GM23338 (cell line): Measurements from ENCODE around the gene BCL2L15. TPM values are rescaled to one million over a fixed set of nuclear protein-coding genes. Genes with fewer than 3 reads are reported as not detected.

Experiments
- ATAC-seq: fragments of 200-7000 bp; cut with Tn5 transposase; 3 replicates; pipeline ENCODE4 v1.9.1; 2020
- DNase-seq: peaks from one replicate; pipeline ENCODE4 v3.0.0-alpha.2; 2015; ENCODE audit warnings: low spot score
- H2AFZ ChIP-seq: fragments of 200-600 bp; sonication (generic); 2 replicates; pipeline ENCODE4 v1.8.0; 2016; ENCODE audit warnings: antibody characterized with exemption, mild to moderate bottlenecking, moderate library complexity
- H3F3A ChIP-seq: fragments of 200-600 bp; sonication (generic); replicated peaks from 2 replicates; pipeline ENCODE4 v1.8.0; 2017; ENCODE audit warnings: antibody characterized with exemption, mixed run types, low read depth
- H3K27ac ChIP-seq: fragments of 200-600 bp; sonication (generic); 2 replicates; pipeline ENCODE4 v1.6.1; 2016; ENCODE audit warnings: low read depth
- H3K27me3 ChIP-seq: fragments of 200-600 bp; sonication (generic); 2 replicates; pipeline ENCODE4 v1.8.0; 2016; ENCODE audit warnings: mild to moderate bottlenecking, mixed run types, moderate library complexity; ENCODE audit not compliant: insufficient read depth
- H3K36me3 ChIP-seq: fragments of 200-600 bp; sonication (generic); 2 replicates; pipeline ENCODE4 v1.8.0; 2016; ENCODE audit warnings: mild to moderate bottlenecking; ENCODE audit not compliant: insufficient read depth
- H3K4me1 ChIP-seq: fragments of 200-600 bp; sonication (generic); 2 replicates; pipeline ENCODE4 v1.8.0; 2016; ENCODE audit warnings: mild to moderate bottlenecking, moderate library complexity; ENCODE audit not compliant: insufficient read depth
- H3K4me2 ChIP-seq: fragments of 200-600 bp; sonication (generic); 2 replicates; pipeline ENCODE4 v1.7.1; 2017; ENCODE audit warnings: mixed run types
- H3K4me3 ChIP-seq: fragments of 200-600 bp; sonication (generic); 2 replicates; pipeline ENCODE4 v1.6.1; 2016; ENCODE audit warnings: mixed run types
- H3K79me2 ChIP-seq: fragments of 200-600 bp; sonication (generic); replicated peaks from 2 replicates; pipeline ENCODE4 v1.8.0; 2017; ENCODE audit warnings: mild to moderate bottlenecking; ENCODE audit not compliant: insufficient read depth
- H3K9me2 ChIP-seq: fragments of 200-600 bp; sonication (generic); 2 replicates; pipeline ENCODE4 v1.8.0; 2017; ENCODE audit not compliant: insufficient read depth
- H4K20me1 ChIP-seq: fragments of 200-600 bp; sonication (generic); replicated peaks from 2 replicates; pipeline ENCODE4 v1.8.0; 2017; ENCODE audit warnings: mild to moderate bottlenecking; ENCODE audit not compliant: insufficient read depth
- H3K27ac Mint-ChIP-seq: 2 replicates; pipeline ENCODE4 v1.8.0; 2020; ENCODE audit warnings: inconsistent platforms, mild to moderate bottlenecking, moderate library complexity, mixed read lengths
- H3K27me3 Mint-ChIP-seq: 3 replicates; pipeline ENCODE4 v1.8.0; 2022; ENCODE audit warnings: low read depth, mild to moderate bottlenecking, moderate library complexity, mixed read lengths, inconsistent platforms; ENCODE audit not compliant: insufficient read depth, poor library complexity
- H3K36me3 Mint-ChIP-seq: 3 replicates; pipeline ENCODE4 v1.8.0; 2021; ENCODE audit warnings: low read depth, mild to moderate bottlenecking, inconsistent platforms, moderate library complexity, mixed read lengths
- H3K4me1 Mint-ChIP-seq: 3 replicates; pipeline ENCODE4 v1.8.0; 2020; ENCODE audit warnings: mild to moderate bottlenecking, inconsistent platforms, mixed read lengths
- H3K4me3 Mint-ChIP-seq: 3 replicates; pipeline ENCODE4 v1.8.0; 2021; ENCODE audit warnings: moderate library complexity, mild to moderate bottlenecking, inconsistent platforms, mixed read lengths
- H3K9me3 Mint-ChIP-seq: 3 replicates; pipeline ENCODE4 v1.8.0; 2020; ENCODE audit warnings: moderate library complexity, mild to moderate bottlenecking, inconsistent platforms, mixed read lengths
- CREB1 ChIP-seq: fragments of 250-450 bp; sonication (Bioruptor Pico); IDR thresholded peaks from 2 replicates; pipeline ENCODE4 v1.5.0; 2020; ENCODE audit warnings: low read depth, mild to moderate bottlenecking, moderate library complexity
- EZH2 ChIP-seq: fragments of 200-600 bp; sonication (generic); IDR thresholded peaks from one replicate; pipeline ENCODE4 v1.8.0; 2017; ENCODE audit warnings: antibody characterized with exemption, mild to moderate bottlenecking, low read depth; ENCODE audit not compliant: unreplicated experiment
- EZH2phosphoT487 ChIP-seq: fragments of 200-600 bp; sonication (generic); IDR thresholded peaks from one replicate; pipeline ENCODE4 v1.8.1; 2018; ENCODE audit warnings: antibody characterized with exemption; ENCODE audit not compliant: unreplicated experiment
- JUNB ChIP-seq: IDR thresholded peaks from one replicate; pipeline ENCODE4 v1.6.1; 2016; ENCODE audit warnings: antibody characterized with exemption; ENCODE audit not compliant: unreplicated experiment
- NANOG ChIP-seq: IDR thresholded peaks from 2 replicates; pipeline ENCODE4 v1.6.1; 2016; ENCODE audit warnings: antibody characterized with exemption, borderline replicate concordance
- POLR2AphosphoS5 ChIP-seq: IDR thresholded peaks from 2 replicates; pipeline ENCODE4 v1.6.1; 2016; ENCODE audit warnings: antibody characterized with exemption, low read depth
- STAT1 ChIP-seq: IDR thresholded peaks from one replicate; pipeline ENCODE4 v1.6.1; 2016; ENCODE audit warnings: antibody characterized with exemption; ENCODE audit not compliant: unreplicated experiment
- ZNF114 ChIP-seq: fragments of 250-450 bp; sonication (Bioruptor Pico); IDR thresholded peaks from 2 replicates; pipeline ENCODE4 v1.5.0; 2020; ENCODE audit warnings: mild to moderate bottlenecking, moderate library complexity
- ZNF331 ChIP-seq: fragments of 250-450 bp; sonication (Bioruptor Pico); IDR thresholded peaks from 2 replicates; pipeline ENCODE4 v1.5.0; 2020; ENCODE audit warnings: low read depth, mild to moderate bottlenecking, moderate library complexity
- polyA plus RNA-seq: library from polyadenylated mRNA; unstranded; fragments of >200 nt; fragmentation: Nextera tagmentation; extraction: Ambion mirVana; gene quantifications from 2 replicates; pipeline ENCODE4 v1.2.1, GENCODE V29; 2016
- total RNA-seq: library from RNA; depleted of rRNA; stranded (reverse); fragments of >200 nt; shearing (Covaris generic); gene quantifications from 2 replicates; pipeline ENCODE4 v1.2.3, GENCODE V29; 2014
- TF ChIP-seq, protein P1 (sequence below), 2 experiments: fragments of 200-600 bp in 1 of 2; sonication (generic) in 1 of 2; conservative IDR thresholded peaks; 2 replicates each; pipeline versions ENCODE4 v1.5.1 to v1.6.1; 2016 to 2017; ENCODE audit warnings: antibody characterized with exemption in 2 of 2, low read depth in 2 of 2, mild to moderate bottlenecking in 2 of 2, moderate library complexity in 1 of 2
- TF ChIP-seq, protein P2 (sequence below): IDR thresholded peaks from one replicate; pipeline ENCODE4 v1.6.1; 2018; ENCODE audit warnings: antibody characterized with exemption; ENCODE audit not compliant: unreplicated experiment
- TF ChIP-seq, protein P3 (sequence below): IDR thresholded peaks from 2 replicates; pipeline ENCODE4 v1.6.1; 2016; ENCODE audit warnings: antibody characterized with exemption
- TF ChIP-seq, protein P4 (sequence below): fragments of 250-450 bp; sonication (Bioruptor Pico); IDR thresholded peaks from 2 replicates; pipeline ENCODE4 v1.5.0; 2020; ENCODE audit warnings: mild to moderate bottlenecking, moderate library complexity

Gene BCL2L15
- total and polyA plus RNA-seq, 2 experiments from 2014 or later: not detected

DNA sequence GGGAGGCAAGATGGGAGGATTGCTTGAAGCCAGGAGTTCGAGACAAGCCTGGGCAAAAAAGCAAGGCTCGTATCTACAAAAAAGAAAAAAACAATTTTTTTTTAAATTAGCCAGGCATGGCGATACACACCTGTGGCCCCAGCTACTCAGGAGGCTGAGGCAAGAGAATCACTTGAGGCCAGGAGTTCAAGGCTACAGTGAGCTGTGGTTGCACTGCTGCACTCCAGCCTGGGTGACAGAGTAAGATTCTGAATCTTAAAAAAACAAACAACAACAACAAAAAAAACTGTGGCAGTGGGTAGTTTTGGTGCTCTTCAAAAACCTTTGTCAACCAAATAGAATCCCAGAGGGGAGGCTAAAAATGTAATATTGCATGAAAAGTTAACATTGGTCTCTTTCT is 16.6 kb downstream of the BCL2L15 start:
- H3K79me2 ChIP-seq: no peaks in the 10 kb centered on the region
- DNase-seq (no peak), ATAC-seq (no peak)
- no peaks in the 10 kb centered on the region for H3K36me3 ChIP-seq
- H3K27me3 ChIP-seq: no peaks in the 10 kb centered on the region
- TF ChIP-seq NANOG: no peak
- no peak for TF ChIP-seq JUNB
- TF ChIP-seq ZNF331: no peak
- no peak for TF ChIP-seq POLR2AphosphoS5
- TF ChIP-seq STAT1: no peak
- no peak for TF ChIP-seq EZH2
- TF ChIP-seq, protein P1, sequence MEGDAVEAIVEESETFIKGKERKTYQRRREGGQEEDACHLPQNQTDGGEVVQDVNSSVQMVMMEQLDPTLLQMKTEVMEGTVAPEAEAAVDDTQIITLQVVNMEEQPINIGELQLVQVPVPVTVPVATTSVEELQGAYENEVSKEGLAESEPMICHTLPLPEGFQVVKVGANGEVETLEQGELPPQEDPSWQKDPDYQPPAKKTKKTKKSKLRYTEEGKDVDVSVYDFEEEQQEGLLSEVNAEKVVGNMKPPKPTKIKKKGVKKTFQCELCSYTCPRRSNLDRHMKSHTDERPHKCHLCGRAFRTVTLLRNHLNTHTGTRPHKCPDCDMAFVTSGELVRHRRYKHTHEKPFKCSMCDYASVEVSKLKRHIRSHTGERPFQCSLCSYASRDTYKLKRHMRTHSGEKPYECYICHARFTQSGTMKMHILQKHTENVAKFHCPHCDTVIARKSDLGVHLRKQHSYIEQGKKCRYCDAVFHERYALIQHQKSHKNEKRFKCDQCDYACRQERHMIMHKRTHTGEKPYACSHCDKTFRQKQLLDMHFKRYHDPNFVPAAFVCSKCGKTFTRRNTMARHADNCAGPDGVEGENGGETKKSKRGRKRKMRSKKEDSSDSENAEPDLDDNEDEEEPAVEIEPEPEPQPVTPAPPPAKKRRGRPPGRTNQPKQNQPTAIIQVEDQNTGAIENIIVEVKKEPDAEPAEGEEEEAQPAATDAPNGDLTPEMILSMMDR (conservative IDR thresholded peaks at IDR 0.05; ENCODE audit: low read depth in 2 of 2): no peak
- TF ChIP-seq CREB1: no peak
- TF ChIP-seq, protein P2, sequence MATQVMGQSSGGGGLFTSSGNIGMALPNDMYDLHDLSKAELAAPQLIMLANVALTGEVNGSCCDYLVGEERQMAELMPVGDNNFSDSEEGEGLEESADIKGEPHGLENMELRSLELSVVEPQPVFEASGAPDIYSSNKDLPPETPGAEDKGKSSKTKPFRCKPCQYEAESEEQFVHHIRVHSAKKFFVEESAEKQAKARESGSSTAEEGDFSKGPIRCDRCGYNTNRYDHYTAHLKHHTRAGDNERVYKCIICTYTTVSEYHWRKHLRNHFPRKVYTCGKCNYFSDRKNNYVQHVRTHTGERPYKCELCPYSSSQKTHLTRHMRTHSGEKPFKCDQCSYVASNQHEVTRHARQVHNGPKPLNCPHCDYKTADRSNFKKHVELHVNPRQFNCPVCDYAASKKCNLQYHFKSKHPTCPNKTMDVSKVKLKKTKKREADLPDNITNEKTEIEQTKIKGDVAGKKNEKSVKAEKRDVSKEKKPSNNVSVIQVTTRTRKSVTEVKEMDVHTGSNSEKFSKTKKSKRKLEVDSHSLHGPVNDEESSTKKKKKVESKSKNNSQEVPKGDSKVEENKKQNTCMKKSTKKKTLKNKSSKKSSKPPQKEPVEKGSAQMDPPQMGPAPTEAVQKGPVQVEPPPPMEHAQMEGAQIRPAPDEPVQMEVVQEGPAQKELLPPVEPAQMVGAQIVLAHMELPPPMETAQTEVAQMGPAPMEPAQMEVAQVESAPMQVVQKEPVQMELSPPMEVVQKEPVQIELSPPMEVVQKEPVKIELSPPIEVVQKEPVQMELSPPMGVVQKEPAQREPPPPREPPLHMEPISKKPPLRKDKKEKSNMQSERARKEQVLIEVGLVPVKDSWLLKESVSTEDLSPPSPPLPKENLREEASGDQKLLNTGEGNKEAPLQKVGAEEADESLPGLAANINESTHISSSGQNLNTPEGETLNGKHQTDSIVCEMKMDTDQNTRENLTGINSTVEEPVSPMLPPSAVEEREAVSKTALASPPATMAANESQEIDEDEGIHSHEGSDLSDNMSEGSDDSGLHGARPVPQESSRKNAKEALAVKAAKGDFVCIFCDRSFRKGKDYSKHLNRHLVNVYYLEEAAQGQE: no peak
- no peak for TF ChIP-seq EZH2phosphoT487
- TF ChIP-seq ZNF114 (CRISPR knock-in tag): no peak
- TF ChIP-seq, protein P3, sequence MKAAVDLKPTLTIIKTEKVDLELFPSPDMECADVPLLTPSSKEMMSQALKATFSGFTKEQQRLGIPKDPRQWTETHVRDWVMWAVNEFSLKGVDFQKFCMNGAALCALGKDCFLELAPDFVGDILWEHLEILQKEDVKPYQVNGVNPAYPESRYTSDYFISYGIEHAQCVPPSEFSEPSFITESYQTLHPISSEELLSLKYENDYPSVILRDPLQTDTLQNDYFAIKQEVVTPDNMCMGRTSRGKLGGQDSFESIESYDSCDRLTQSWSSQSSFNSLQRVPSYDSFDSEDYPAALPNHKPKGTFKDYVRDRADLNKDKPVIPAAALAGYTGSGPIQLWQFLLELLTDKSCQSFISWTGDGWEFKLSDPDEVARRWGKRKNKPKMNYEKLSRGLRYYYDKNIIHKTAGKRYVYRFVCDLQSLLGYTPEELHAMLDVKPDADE: no peak
- TF ChIP-seq, protein P4, sequence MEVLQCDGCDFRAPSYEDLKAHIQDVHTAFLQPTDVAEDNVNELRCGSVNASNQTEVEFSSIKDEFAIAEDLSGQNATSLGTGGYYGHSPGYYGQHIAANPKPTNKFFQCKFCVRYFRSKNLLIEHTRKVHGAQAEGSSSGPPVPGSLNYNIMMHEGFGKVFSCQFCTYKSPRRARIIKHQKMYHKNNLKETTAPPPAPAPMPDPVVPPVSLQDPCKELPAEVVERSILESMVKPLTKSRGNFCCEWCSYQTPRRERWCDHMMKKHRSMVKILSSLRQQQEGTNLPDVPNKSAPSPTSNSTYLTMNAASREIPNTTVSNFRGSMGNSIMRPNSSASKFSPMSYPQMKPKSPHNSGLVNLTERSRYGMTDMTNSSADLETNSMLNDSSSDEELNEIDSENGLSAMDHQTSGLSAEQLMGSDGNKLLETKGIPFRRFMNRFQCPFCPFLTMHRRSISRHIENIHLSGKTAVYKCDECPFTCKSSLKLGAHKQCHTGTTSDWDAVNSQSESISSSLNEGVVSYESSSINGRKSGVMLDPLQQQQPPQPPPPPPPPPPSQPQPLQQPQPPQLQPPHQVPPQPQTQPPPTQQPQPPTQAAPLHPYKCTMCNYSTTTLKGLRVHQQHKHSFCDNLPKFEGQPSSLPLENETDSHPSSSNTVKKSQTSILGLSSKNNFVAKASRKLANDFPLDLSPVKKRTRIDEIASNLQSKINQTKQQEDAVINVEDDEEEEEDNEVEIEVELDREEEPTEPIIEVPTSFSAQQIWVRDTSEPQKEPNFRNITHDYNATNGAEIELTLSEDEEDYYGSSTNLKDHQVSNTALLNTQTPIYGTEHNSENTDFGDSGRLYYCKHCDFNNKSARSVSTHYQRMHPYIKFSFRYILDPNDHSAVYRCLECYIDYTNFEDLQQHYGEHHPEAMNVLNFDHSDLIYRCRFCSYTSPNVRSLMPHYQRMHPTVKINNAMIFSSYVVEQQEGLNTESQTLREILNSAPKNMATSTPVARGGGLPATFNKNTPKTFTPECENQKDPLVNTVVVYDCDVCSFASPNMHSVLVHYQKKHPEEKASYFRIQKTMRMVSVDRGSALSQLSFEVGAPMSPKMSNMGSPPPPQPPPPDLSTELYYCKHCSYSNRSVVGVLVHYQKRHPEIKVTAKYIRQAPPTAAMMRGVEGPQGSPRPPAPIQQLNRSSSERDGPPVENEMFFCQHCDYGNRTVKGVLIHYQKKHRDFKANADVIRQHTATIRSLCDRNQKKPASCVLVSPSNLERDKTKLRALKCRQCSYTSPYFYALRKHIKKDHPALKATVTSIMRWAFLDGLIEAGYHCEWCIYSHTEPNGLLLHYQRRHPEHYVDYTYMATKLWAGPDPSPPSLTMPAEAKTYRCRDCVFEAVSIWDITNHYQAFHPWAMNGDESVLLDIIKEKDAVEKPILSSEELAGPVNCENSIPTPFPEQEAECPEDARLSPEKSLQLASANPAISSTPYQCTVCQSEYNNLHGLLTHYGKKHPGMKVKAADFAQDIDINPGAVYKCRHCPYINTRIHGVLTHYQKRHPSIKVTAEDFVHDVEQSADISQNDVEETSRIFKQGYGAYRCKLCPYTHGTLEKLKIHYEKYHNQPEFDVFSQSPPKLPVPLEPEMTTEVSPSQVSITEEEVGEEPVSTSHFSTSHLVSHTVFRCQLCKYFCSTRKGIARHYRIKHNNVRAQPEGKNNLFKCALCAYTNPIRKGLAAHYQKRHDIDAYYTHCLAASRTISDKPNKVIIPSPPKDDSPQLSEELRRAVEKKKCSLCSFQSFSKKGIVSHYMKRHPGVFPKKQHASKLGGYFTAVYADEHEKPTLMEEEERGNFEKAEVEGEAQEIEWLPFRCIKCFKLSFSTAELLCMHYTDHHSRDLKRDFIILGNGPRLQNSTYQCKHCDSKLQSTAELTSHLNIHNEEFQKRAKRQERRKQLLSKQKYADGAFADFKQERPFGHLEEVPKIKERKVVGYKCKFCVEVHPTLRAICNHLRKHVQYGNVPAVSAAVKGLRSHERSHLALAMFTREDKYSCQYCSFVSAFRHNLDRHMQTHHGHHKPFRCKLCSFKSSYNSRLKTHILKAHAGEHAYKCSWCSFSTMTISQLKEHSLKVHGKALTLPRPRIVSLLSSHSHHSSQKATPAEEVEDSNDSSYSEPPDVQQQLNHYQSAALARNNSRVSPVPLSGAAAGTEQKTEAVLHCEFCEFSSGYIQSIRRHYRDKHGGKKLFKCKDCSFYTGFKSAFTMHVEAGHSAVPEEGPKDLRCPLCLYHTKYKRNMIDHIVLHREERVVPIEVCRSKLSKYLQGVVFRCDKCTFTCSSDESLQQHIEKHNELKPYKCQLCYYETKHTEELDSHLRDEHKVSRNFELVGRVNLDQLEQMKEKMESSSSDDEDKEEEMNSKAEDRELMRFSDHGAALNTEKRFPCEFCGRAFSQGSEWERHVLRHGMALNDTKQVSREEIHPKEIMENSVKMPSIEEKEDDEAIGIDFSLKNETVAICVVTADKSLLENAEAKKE (CRISPR knock-in tag): no peak
- no peak overlapping the region for H3K4me3 ChIP-seq
- no peaks in the 10 kb centered on the region for H3F3A ChIP-seq
- no peaks in the 10 kb centered on the region; the same call in 1 of the 2 replicates for H3K9me2 ChIP-seq
- Mint-ChIP-seq H3K27me3 (no peaks in the 10 kb centered on the region), H3K4me1 (peaks cover 5% of the 10 kb centered on the region; the same call in 2 of the 3 replicates), H3K9me3 (no peaks in the 10 kb centered on the region), H3K4me3 (no peak overlapping the region), H3K27ac (no peak overlapping the region), H3K36me3 (no peaks in the 10 kb centered on the region)
- H4K20me1 ChIP-seq: no peaks in the 10 kb centered on the region
- no peaks in the 10 kb centered on the region for H3K4me1 ChIP-seq
- H3K4me2 ChIP-seq: no peak overlapping the region
- no peak overlapping the region for H2AFZ ChIP-seq
- no peak overlapping the region for H3K27ac ChIP-seq
